Muscle layer of colon (tissue), 2 donors: ENCODE results near the gene NUBPL.

ENCODE experiments used
- H3K27ac ChIP-seq: one replicate; pipeline ENCODE4 v1.7.0; 2013; ENCODE audit warnings: low read depth, mild to moderate bottlenecking, low read length, moderate library complexity
- H3K27me3 ChIP-seq, 2 donors: one replicate each; pipeline ENCODE4 v1.7.0; 2013; ENCODE audit warnings: low read length in 2 of 2, mild to moderate bottlenecking in 2 of 2; ENCODE audit not compliant: insufficient read depth in 2 of 2, control insufficient read depth in 1 of 2
- H3K36me3 ChIP-seq: one replicate; pipeline ENCODE4 v1.7.0; 2013; ENCODE audit warnings: mild to moderate bottlenecking, low read length; ENCODE audit not compliant: insufficient read depth
- H3K4me1 ChIP-seq: one replicate; pipeline ENCODE4 v1.7.0; 2013; ENCODE audit warnings: mild to moderate bottlenecking, low read length; ENCODE audit not compliant: insufficient read depth
- H3K4me3 ChIP-seq, 2 donors: one replicate each; pipeline ENCODE4 v1.7.0; 2013; ENCODE audit warnings: low read length in 2 of 2, low read depth in 1 of 2, mild to moderate bottlenecking in 1 of 2, moderate library complexity in 1 of 2
- H3K9ac ChIP-seq: one replicate; pipeline ENCODE4 v1.7.0; 2013; ENCODE audit warnings: low read length
- H3K9me3 ChIP-seq: one replicate; pipeline ENCODE4 v1.7.0; 2013; ENCODE audit warnings: mild to moderate bottlenecking, low read length
- donor health status: abdominal sarcoma.
- donor health status: Adenocarcinoma of cecum.

The NUBPL gene

GRCh38 chr14:31561155-31561846 is at the start of gene NUBPL:
NUBPL (plus strand) TSS chr14:31561404; CDS start chr14:31561440, 36 bp downstream.
- Histone ChIP-seq H3K36me3 (no peaks in the 10 kb centered on the region), H3K27me3 (no peaks in the 10 kb centered on the region), H3K9ac (peak within 1 kb of the TSS; percentile 77), H3K9me3 (no peaks in the 10 kb centered on the region), H3K27ac (peak within 1 kb of the TSS; percentile 88), H3K4me3 (peak within 1 kb of the TSS; percentile 75 to 87), H3K4me1 (peaks cover 7% of the 10 kb centered on the region)

GRCh38 chr14:31527087-31527486 is 34.1 kb upstream of the NUBPL start:
- Histone ChIP-seq H3K9ac (no peak overlapping the region), H3K4me1 (no peaks in the 10 kb centered on the region), H3K36me3 (no peaks in the 10 kb centered on the region)

GRCh38 chr14:31527546-31527945 is 33.7 kb upstream of the NUBPL start:
- H3K4me3 ChIP-seq = no peak overlapping the region
- no peaks in the 10 kb centered on the region for H3K4me1 ChIP-seq
- H3K27ac ChIP-seq = no peak overlapping the region
- no peaks in the 10 kb centered on the region for H3K36me3 ChIP-seq
- no peaks in the 10 kb centered on the region for H3K27me3 ChIP-seq
- no peaks in the 10 kb centered on the region for H3K9me3 ChIP-seq
- no peak overlapping the region for H3K9ac ChIP-seq

More at GRCh38 chr14:31527087-31527486, 34.1 kb upstream of the NUBPL start:
- Histone ChIP-seq H3K9me3 (no peaks in the 10 kb centered on the region), H3K27ac (no peak overlapping the region), H3K27me3 (no peaks in the 10 kb centered on the region), H3K4me3 (no peak overlapping the region)

- H3K27me3 ChIP-seq = no peaks in the 10 kb centered on the region
- no peaks in the 10 kb centered on the region for H3K36me3 ChIP-seq
- H3K4me3 ChIP-seq = no peak overlapping the region
- H3K4me1 ChIP-seq = no peaks in the 10 kb centered on the region
- no peaks in the 10 kb centered on the region for H3K9me3 ChIP-seq
- no peak overlapping the region for H3K9ac ChIP-seq
- no peak overlapping the region for H3K27ac ChIP-seq
These were observed 32.2 kb upstream of the NUBPL start for GRCh38 chr14:31529053-31529452.

- Histone ChIP-seq H3K27me3 (no peaks in the 10 kb centered on the region), H3K36me3 (no peaks in the 10 kb centered on the region), H3K4me3 (no peak overlapping the region), H3K9me3 (no peaks in the 10 kb centered on the region), H3K4me1 (no peaks in the 10 kb centered on the region), H3K27ac (no peak overlapping the region), H3K9ac (no peak overlapping the region)
These were observed 31.1 kb upstream of the NUBPL start for GRCh38 chr14:31530136-31530535.

GRCh38 chr14:31536201-31536960 is 24.8 kb upstream of the NUBPL start:
- Histone ChIP-seq H3K9ac (no peak overlapping the region), H3K27me3 (no peaks in the 10 kb centered on the region), H3K4me1 (no peaks in the 10 kb centered on the region), H3K36me3 (no peaks in the 10 kb centered on the region), H3K9me3 (no peaks in the 10 kb centered on the region), H3K27ac (no peak overlapping the region), H3K4me3 (no peak overlapping the region)

- H3K4me1 ChIP-seq = no peaks in the 10 kb centered on the region
- H3K36me3 ChIP-seq = no peaks in the 10 kb centered on the region
- H3K27ac ChIP-seq = no peak overlapping the region
- H3K9ac ChIP-seq = no peak overlapping the region
- H3K9me3 ChIP-seq = no peaks in the 10 kb centered on the region
- H3K27me3 ChIP-seq = no peaks in the 10 kb centered on the region
- H3K4me3 ChIP-seq = no peak overlapping the region
These were observed 19.5 kb upstream of the NUBPL start for GRCh38 chr14:31541702-31542101.

- Histone ChIP-seq H3K27me3 (no peaks in the 10 kb centered on the region), H3K9me3 (no peaks in the 10 kb centered on the region), H3K9ac (no peak overlapping the region), H3K27ac (no peak overlapping the region), H3K4me3 (no peak overlapping the region), H3K36me3 (no peaks in the 10 kb centered on the region), H3K4me1 (no peaks in the 10 kb centered on the region)
These were observed 17.0 kb upstream of the NUBPL start for GRCh38 chr14:31543969-31544799.

GRCh38 chr14:31544816-31545215 is 16.4 kb upstream of the NUBPL start:
- Histone ChIP-seq H3K27ac (no peak overlapping the region), H3K27me3 (no peaks in the 10 kb centered on the region), H3K4me1 (no peaks in the 10 kb centered on the region), H3K4me3 (no peak overlapping the region), H3K9ac (no peak overlapping the region), H3K9me3 (no peaks in the 10 kb centered on the region), H3K36me3 (no peaks in the 10 kb centered on the region)

GRCh38 chr14:31545328-31545727 is 15.9 kb upstream of the NUBPL start:
- Histone ChIP-seq H3K9ac (no peak overlapping the region), H3K36me3 (no peaks in the 10 kb centered on the region), H3K4me3 (no peak overlapping the region), H3K27me3 (no peaks in the 10 kb centered on the region), H3K27ac (no peak overlapping the region), H3K4me1 (no peaks in the 10 kb centered on the region), H3K9me3 (no peaks in the 10 kb centered on the region)

- Histone ChIP-seq H3K27me3 (no peaks in the 10 kb centered on the region), H3K27ac (no peak overlapping the region), H3K9me3 (no peaks in the 10 kb centered on the region), H3K36me3 (no peaks in the 10 kb centered on the region), H3K4me1 (no peaks in the 10 kb centered on the region), H3K4me3 (no peak overlapping the region), H3K9ac (no peak overlapping the region)
These were observed 11.4 kb upstream of the NUBPL start for GRCh38 chr14:31549817-31550216.
